Measurements from ENCODE around the gene PPP1R9A. TPM values are rescaled to one million over a fixed set of nuclear protein-coding genes. Genes with fewer than 3 reads are reported as not detected.

The PPP1R9A gene
- total RNA-seq, 1 donor from 2014 or later, result 1.5 TPM

DNA sequence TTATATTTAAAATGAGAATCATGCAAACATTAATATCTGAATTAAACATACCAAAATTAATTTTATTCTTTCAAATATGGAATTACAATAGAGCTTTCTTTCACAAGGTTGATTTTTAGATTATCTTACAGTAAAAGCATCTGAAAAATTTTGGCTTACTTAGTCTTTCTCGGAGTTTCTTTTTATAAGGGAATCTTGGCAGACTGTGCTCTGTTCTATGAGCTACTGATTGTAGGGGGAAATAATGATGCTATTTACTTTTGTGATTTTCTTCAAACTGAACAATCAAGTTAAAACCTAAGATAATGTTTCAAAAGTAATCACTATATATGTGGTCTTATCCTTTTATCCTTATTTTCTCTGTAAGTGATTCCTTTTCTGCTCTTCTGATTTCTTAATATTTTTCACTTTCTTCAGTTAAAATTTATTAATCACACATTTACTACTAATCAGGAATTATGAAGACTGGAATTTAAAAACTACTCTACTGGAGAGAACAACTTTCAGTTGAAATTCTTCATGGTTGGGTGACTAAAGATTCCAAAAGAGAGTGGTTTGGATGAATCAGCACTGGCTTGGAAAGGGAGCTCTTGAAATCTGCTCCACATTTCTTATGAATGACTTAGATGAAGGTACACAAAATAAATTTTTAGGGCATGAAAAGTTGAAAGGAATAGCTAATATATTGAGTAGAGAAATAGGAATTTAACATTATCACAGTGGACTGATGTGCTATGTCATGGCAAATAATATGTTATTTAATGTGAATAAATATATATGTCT lies 103.9 kb downstream of the PPP1R9A start:
- no peaks in the 10 kb centered on the region for H3K9me3 ChIP-seq
- H3K36me3 ChIP-seq, result no peaks in the 10 kb centered on the region
- H3K4me1 ChIP-seq, result no peaks in the 10 kb centered on the region
- TF ChIP-seq POLR2A (IDR thresholded peaks at IDR 0.05), result no peak
- no peak for TF ChIP-seq POLR2AphosphoS5 (IDR thresholded peaks at IDR 0.05; ENCODE audit: insufficient read depth in 1 of 2, low read depth in 1 of 2)
- TF ChIP-seq, protein P1, sequence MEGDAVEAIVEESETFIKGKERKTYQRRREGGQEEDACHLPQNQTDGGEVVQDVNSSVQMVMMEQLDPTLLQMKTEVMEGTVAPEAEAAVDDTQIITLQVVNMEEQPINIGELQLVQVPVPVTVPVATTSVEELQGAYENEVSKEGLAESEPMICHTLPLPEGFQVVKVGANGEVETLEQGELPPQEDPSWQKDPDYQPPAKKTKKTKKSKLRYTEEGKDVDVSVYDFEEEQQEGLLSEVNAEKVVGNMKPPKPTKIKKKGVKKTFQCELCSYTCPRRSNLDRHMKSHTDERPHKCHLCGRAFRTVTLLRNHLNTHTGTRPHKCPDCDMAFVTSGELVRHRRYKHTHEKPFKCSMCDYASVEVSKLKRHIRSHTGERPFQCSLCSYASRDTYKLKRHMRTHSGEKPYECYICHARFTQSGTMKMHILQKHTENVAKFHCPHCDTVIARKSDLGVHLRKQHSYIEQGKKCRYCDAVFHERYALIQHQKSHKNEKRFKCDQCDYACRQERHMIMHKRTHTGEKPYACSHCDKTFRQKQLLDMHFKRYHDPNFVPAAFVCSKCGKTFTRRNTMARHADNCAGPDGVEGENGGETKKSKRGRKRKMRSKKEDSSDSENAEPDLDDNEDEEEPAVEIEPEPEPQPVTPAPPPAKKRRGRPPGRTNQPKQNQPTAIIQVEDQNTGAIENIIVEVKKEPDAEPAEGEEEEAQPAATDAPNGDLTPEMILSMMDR (IDR thresholded peaks at IDR 0.05), result no peak
- H3K4me3 ChIP-seq, result no peak overlapping the region
- intact Hi-C loops (cut with DNase I), result loop anchor here (5.0 kb wide), 1 partner anchor 1146 kb away; no protein-coding TSS in a partner anchor
- no peaks in the 10 kb centered on the region for H3K27me3 ChIP-seq
- DNase-seq (ENCODE audit: extremely low spot score in 2 of 2), result no peak
- H3K27ac ChIP-seq, result no peak overlapping the region

DNA sequence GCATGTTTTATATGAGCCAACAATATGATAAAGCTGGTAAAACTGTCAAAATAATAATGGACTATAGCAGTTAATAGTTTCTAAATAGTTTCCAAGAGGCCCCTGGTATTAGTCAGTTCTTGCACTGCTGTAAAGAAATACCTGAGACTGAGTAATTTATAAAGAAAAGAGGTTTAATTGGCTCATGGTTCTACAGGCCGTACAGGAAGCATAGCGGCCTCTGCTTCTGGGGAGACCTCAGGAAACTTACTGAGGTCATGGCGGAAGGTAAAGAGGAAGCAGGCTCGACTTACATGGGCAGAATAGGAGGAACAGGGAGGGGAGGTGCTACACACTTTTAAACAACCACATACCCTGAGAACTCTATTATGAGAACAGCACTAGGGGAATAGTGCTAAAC lies 104.6 kb downstream of the PPP1R9A start:
- intact Hi-C loops (cut with DNase I), result loop anchor here (5.0 kb wide), 1 partner anchor 1145 kb away; no protein-coding TSS in a partner anchor
- Histone ChIP-seq H3K27me3 (no peaks in the 10 kb centered on the region), H3K9me3 (no peaks in the 10 kb centered on the region), H3K4me3 (no peak overlapping the region), H3K27ac (no peak overlapping the region), H3K36me3 (no peaks in the 10 kb centered on the region), H3K4me1 (no peaks in the 10 kb centered on the region)
- TF ChIP-seq POLR2A (IDR thresholded peaks at IDR 0.05) (no peak), POLR2AphosphoS5 (IDR thresholded peaks at IDR 0.05; ENCODE audit: insufficient read depth in 1 of 2, low read depth in 1 of 2) (no peak)
- TF ChIP-seq, protein P1 (IDR thresholded peaks at IDR 0.05), result no peak
- DNase-seq (ENCODE audit: extremely low spot score in 2 of 2), result no peak

DNA sequence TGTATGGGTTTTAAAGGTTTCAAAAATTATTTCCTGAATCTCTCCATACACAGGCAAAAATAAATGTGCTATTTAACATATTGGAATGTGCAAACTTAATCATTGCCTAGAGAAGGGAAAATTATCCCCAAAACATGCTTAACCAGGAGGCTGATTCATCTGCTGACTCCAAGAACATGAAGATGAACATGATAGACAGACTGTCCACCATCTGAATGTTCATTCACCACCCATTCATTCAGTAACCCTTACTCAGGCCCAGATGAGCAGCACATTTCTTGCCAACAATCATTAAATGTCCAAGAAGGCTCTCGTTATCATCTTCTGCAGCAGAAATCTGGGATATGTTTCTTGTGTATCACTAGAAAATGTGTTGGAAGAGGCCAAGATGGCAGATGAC lies 110.6 kb downstream of the PPP1R9A start:
- no peak for DNase-seq (ENCODE audit: extremely low spot score in 2 of 2)
- no peaks in the 10 kb centered on the region for H3K36me3 ChIP-seq
- no peaks in the 10 kb centered on the region for H3K9me3 ChIP-seq
- intact Hi-C loops (cut with DNase I), result no loop called here
- TF ChIP-seq, protein P1 (IDR thresholded peaks at IDR 0.05), result no peak
- TF ChIP-seq POLR2A (IDR thresholded peaks at IDR 0.05), result no peak
- TF ChIP-seq POLR2AphosphoS5 (IDR thresholded peaks at IDR 0.05; ENCODE audit: insufficient read depth in 1 of 2, low read depth in 1 of 2), result no peak
- H3K27ac ChIP-seq, result no peak overlapping the region
- no peaks in the 10 kb centered on the region for H3K27me3 ChIP-seq
- H3K4me1 ChIP-seq, result no peaks in the 10 kb centered on the region
- H3K4me3 ChIP-seq, result no peak overlapping the region

DNA sequence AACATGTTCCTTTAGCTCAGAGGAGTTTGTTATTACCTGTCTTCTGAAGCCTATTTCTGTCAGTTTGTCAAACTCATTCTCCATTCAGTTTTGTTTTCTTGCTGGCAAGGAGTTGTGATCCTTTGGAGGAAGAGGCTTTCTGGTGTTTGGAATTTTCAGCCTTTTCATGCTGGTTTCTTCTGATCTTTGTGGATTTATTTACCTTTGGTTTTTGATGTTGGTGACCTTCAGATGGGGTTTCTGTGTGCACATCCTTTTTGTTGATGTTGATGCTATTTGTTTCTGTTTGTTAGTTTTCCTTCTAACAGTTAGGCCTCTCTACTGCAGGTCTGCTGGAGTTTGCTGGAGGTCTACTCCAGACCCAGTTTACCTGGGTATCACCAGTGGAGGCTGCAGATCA lies 118.6 kb downstream of the PPP1R9A start:
- no peak for DNase-seq (ENCODE audit: extremely low spot score in 2 of 2)
- no peak for TF ChIP-seq POLR2AphosphoS5 (IDR thresholded peaks at IDR 0.05; ENCODE audit: insufficient read depth in 1 of 2, low read depth in 1 of 2)
- H3K27me3 ChIP-seq, result no peaks in the 10 kb centered on the region
- no peak overlapping the region for H3K27ac ChIP-seq
- no peaks in the 10 kb centered on the region for H3K9me3 ChIP-seq
- no peaks in the 10 kb centered on the region for H3K4me1 ChIP-seq
- no peaks in the 10 kb centered on the region for H3K36me3 ChIP-seq
- H3K4me3 ChIP-seq, result no peak overlapping the region
- intact Hi-C loops (cut with DNase I), result no loop called here

DNA sequence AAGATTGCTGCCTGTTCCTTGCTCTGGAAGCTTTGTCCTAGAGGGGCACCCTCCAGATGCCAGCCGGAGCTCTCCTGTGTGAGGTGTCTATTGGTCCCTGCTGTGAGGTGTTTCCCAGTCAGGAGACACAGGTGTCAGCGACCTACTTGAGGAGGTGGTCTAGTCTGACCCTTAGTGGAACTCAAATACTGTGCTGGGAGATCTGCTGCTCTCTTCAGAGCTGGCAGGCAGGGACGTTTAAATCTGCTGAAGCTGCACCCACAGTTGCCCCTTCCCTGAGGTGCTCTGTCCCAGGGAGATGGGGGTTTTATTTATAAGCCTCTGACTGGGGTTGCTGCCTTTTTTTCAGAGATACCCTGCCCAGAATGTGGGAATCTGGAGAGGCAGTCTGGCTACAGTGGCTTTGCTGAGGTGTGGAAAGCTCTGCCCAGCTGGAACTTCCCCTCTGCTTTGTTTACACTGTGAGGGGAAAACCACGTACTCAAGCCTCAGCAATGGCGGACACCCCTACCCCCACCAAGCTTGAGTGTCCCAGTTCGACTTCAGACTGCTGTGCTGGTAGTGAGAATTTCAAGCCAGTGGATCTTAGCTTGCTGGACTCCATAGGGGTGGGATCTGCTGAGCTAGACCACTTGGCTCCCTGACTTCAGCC lies 119.2 kb downstream of the PPP1R9A start:
- H3K9me3 ChIP-seq, result no peaks in the 10 kb centered on the region
- TF ChIP-seq POLR2A (IDR thresholded peaks at IDR 0.05) (no peak), POLR2AphosphoS5 (IDR thresholded peaks at IDR 0.05; ENCODE audit: insufficient read depth in 1 of 2, low read depth in 1 of 2) (no peak)
- TF ChIP-seq, protein P1 (IDR thresholded peaks at IDR 0.05), result no peak
- H3K27ac ChIP-seq, result no peak overlapping the region
- H3K36me3 ChIP-seq, result no peaks in the 10 kb centered on the region
- H3K27me3 ChIP-seq, result no peaks in the 10 kb centered on the region
- no peak for DNase-seq (ENCODE audit: extremely low spot score in 2 of 2)
- intact Hi-C loops (cut with DNase I), result no loop called here
- no peaks in the 10 kb centered on the region for H3K4me1 ChIP-seq
- H3K4me3 ChIP-seq, result no peak overlapping the region
